Heart left ventricle (tissue), 16 donors: Measurements from ENCODE around the gene CCR6. TPM values are rescaled to one million over a fixed set of nuclear protein-coding genes. Genes with fewer than 3 reads are reported as not detected.

Source experiments
- ATAC-seq, 4 donors: fragments of 200-7000 bp; cut with Tn5 transposase; one replicate each; pipeline ENCODE4 v1.9.1; 2020 to 2022; ENCODE audit warnings: moderate library complexity in 4 of 4, mild to moderate bottlenecking in 3 of 4, moderate number of reproducible peaks in 1 of 4
- DNase-seq, 5 donors: peaks; one replicate each; pipeline ENCODE4 v3.0.0-alpha.2; 2020
- H3K27ac ChIP-seq, 12 donors: fragments of 200-600 bp; sonication (generic) in 4 of 12; one replicate each; pipeline versions ENCODE4 v1.5.0 to v1.8.0; 2016 to 2022; ENCODE audit warnings: mild to moderate bottlenecking in 2 of 12
- H3K27me3 ChIP-seq, 9 donors: fragments of 200-600 bp; sonication (generic) in 2 of 9; one replicate each; pipeline versions ENCODE4 v1.5.1 to v1.8.0; 2016 to 2022; ENCODE audit warnings: mild to moderate bottlenecking in 3 of 9
- H3K36me3 ChIP-seq, 9 donors: fragments of 200-600 bp; sonication (generic) in 2 of 9; one replicate each; pipeline versions ENCODE4 v1.5.0 to v1.8.0; 2018 to 2022; ENCODE audit warnings: mild to moderate bottlenecking in 2 of 9
- H3K4me1 ChIP-seq, 12 donors: fragments of 200-600 bp; sonication (generic) in 4 of 12; one replicate each; pipeline versions ENCODE4 v1.5.0 to v1.8.0; 2016 to 2022; ENCODE audit warnings: mild to moderate bottlenecking in 3 of 12
- H3K4me3 ChIP-seq, 12 donors: fragments of 200-600 bp; sonication (generic) in 4 of 12; one replicate each; pipeline versions ENCODE4 v1.5.0 to v1.8.0; 2017 to 2022; ENCODE audit warnings: mild to moderate bottlenecking in 9 of 12, moderate library complexity in 4 of 12
- H3K9me3 ChIP-seq, 12 donors: fragments of 200-600 bp; sonication (generic) in 4 of 12; one replicate each; pipeline versions ENCODE4 v1.5.0 to v1.8.0; 2016 to 2022; ENCODE audit warnings: mild to moderate bottlenecking in 1 of 12
- POLR2A ChIP-seq, 2 donors: fragments of 450-650 bp; IDR thresholded peaks; one replicate each; pipeline ENCODE4 v1.6.1; 2017; ENCODE audit warnings: antibody characterized with exemption in 2 of 2, mild to moderate bottlenecking in 2 of 2, moderate library complexity in 2 of 2
- WGBS, 4 donors: extraction: QIAGEN DNeasy Blood & Tissue Kit in 2 of 4; methylation state at CpG; one replicate each; pipeline versions ENCODE4 v1.1.5 to v1.1.7; 2013 to 2018; 5-methylcytosine and 5-hydroxymethylcytosine counted together
- intact Hi-C, 10 donors: fragments of 100-400 bp; cut with DNase I; formaldehyde crosslinking; loops; one replicate each; pipeline versions ENCODE4 v1.11.1 to v1.14.2; 2022
- polyA plus RNA-seq, 2 donors: library from polyadenylated mRNA; stranded (reverse); fragments of 200-250 nt; gene quantifications; one replicate each; pipeline ENCODE4 v1.2.3, GENCODE V29; 2013
- total RNA-seq, 9 donors: library from RNA; depleted of rRNA in 2 of 9; stranded (reverse); fragments of >200 nt in 2 of 9; fragmentation: NEBNext Ultra II Directional in 3 of 9; extraction: Animal tissue kit (Norgen Biotek cat#: 25700) in 3 of 9; gene quantifications; one replicate each; pipeline versions ENCODE4 v1.1.0 to v1.2.4, GENCODE V29; 2016 to 2023
- TF ChIP-seq, protein P1 (sequence below), 12 donors: fragments of 200-600 bp; sonication (generic) in 4 of 12; IDR thresholded peaks; one replicate each; pipeline versions ENCODE4 v1.5.0 to v1.8.0; 2018 to 2022; ENCODE audit warnings: antibody characterized with exemption in 12 of 12, mild to moderate bottlenecking in 5 of 12
- donor health status: ischemic (EF 13 %, LVEDD 7.1; RV severe dilation, severe dysfunction).
- donor health status: healthy with polysubstance abuse.
- donor health status: DM: no; HTN: yes; CAD: no.
- donor health status: DM: no; HTN: no; CAD: no.
- donor health status: ischemic (EF 25% LVEDD 6.9; RV normal size, moderate dysfunction).
- donor health status: ischemic (EF 25% LVEDD 5.7; RV mildly dilated, moderate dysfunction).
- donor health status: healthy.
- donor health status: DM: yes; HTN: yes; CAD: no.
- donor health status: ischemic (EF 35%, LVEDD 5.7; RV mildly dilated, moderate dysfunction).
- donor health status: nonischemic (EF 11% LVEDD 7.7; RV severe dilation, severe dysfunction).
- donor health status: DM: yes; HTN: yes; CAD: no.
- donor health status: PGD.
- donor health status: ischemic (EF 29% LVEDD 5.4; RV normal size, mild dysfunction).
- donor health status: nonischemic (EF 23%, LVEDD 6.1; RV moderate dilation, normal function).

The CCR6 gene
- total and polyA plus RNA-seq, 11 donors: 0.23 TPM; not detected in 10

DNA sequence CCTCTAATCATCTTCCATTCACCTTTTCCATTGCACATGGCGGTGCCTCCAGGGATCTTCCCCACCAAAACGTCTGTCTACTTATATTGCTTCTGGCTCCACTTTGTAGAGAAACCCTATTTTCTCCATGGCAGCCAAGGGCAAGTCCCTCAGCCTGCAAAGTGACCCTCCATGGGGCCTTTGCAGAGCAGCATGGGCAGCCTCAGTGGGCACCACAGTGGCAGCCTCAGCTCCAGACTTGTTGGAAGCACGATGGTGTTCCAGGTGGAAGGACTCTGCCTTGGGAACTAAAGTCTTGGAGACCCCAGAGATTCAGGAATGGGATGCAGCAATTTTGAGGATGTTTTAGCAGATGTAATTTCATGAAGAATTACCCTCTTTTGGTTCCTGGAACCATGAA, 18.5 kb upstream of the CCR6 start:
- no peak for ATAC-seq
- H3K36me3 ChIP-seq: no peaks in the 10 kb centered on the region
- no peak overlapping the region for H3K27ac ChIP-seq
- DNase-seq: no peak
- H3K4me1 ChIP-seq: no peaks in the 10 kb centered on the region
- intact Hi-C loops: no loop called here
- H3K4me3 ChIP-seq: no peak overlapping the region
- peaks cover 0 to 8% (median 0%) of the 10 kb centered on the region in 9 donors for H3K27me3 ChIP-seq
- H3K9me3 ChIP-seq: no peaks in the 10 kb centered on the region
- TF ChIP-seq, protein P1, sequence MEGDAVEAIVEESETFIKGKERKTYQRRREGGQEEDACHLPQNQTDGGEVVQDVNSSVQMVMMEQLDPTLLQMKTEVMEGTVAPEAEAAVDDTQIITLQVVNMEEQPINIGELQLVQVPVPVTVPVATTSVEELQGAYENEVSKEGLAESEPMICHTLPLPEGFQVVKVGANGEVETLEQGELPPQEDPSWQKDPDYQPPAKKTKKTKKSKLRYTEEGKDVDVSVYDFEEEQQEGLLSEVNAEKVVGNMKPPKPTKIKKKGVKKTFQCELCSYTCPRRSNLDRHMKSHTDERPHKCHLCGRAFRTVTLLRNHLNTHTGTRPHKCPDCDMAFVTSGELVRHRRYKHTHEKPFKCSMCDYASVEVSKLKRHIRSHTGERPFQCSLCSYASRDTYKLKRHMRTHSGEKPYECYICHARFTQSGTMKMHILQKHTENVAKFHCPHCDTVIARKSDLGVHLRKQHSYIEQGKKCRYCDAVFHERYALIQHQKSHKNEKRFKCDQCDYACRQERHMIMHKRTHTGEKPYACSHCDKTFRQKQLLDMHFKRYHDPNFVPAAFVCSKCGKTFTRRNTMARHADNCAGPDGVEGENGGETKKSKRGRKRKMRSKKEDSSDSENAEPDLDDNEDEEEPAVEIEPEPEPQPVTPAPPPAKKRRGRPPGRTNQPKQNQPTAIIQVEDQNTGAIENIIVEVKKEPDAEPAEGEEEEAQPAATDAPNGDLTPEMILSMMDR (IDR thresholded peaks at IDR 0.05): no peak
- 86 to 90% (median 88%) methylated on average over 3 of the region's 3 CpGs for WGBS, 4 donors

DNA sequence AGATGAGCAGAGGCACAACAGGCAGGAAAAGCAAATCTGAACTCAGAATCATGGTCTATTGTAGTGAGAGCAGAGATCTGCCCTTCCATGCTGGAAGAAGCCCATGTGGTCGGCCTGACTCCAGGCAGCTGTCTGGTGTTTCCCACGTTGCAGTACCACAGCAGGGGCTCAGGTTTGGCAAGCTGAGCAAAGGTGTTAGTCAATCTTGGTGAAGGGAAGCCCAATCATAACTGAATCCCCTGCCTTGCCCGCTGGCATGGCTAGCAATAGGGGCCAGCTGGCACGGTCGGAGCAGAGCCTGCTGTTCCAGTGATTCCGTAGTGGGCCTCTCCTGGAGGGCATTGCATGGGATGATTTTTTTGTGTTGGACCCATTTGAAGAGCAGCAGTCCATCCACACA, 17.8 kb upstream of the CCR6 start:
- intact Hi-C loops: no loop called here
- Histone ChIP-seq H3K9me3 (no peaks in the 10 kb centered on the region), H3K27ac (no peak overlapping the region), H3K36me3 (no peaks in the 10 kb centered on the region), H3K4me1 (no peaks in the 10 kb centered on the region), H3K27me3 (peaks cover 0 to 9% (median 0%) of the 10 kb centered on the region in 9 donors), H3K4me3 (no peak overlapping the region)
- WGBS, 4 donors: 90 to 94% (median 92%) methylated on average over 2 to 6 of the region's 6 CpGs
- no peak for TF ChIP-seq POLR2A (IDR thresholded peaks at IDR 0.05)
- TF ChIP-seq, protein P1 (IDR thresholded peaks at IDR 0.05): no peak
- ATAC-seq: no peak
- DNase-seq: no peak

DNA sequence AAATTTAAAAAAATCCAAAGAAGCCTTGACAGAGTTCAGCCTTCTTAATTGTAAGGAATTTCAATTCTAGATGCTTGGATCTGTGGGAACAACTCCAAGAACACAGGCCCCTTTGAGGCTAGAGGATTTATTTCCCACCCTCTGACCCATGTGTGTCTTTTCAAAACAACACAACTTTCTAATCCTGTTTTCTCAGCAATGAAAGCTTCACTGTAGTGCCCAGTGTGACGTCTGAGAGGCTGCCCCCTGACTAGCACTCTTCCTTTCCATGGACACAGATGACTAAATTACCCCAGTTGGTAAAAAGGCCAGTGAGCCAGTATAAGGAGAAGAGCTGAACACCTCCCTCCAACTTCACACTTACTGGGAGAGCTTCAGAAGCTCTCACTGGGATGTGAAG, 16.5 kb upstream of the CCR6 start:
- H3K36me3 ChIP-seq: no peaks in the 10 kb centered on the region
- intact Hi-C loops: no loop called here
- 57 to 71% (median 63%) methylated on average over 1 of the region's 1 CpG for whole genome bisulfite sequencing, 4 donors
- DNase-seq (no peak), ATAC-seq (no peak)
- H3K27ac ChIP-seq: no peak overlapping the region
- H3K4me3 ChIP-seq: no peak overlapping the region
- no peak for TF ChIP-seq POLR2A (IDR thresholded peaks at IDR 0.05)
- TF ChIP-seq, protein P1 (IDR thresholded peaks at IDR 0.05): no peak
- H3K4me1 ChIP-seq: no peaks in the 10 kb centered on the region
- no peaks in the 10 kb centered on the region for H3K9me3 ChIP-seq
- H3K27me3 ChIP-seq: peaks cover 0 to 21% (median 0%) of the 10 kb centered on the region in 9 donors

DNA sequence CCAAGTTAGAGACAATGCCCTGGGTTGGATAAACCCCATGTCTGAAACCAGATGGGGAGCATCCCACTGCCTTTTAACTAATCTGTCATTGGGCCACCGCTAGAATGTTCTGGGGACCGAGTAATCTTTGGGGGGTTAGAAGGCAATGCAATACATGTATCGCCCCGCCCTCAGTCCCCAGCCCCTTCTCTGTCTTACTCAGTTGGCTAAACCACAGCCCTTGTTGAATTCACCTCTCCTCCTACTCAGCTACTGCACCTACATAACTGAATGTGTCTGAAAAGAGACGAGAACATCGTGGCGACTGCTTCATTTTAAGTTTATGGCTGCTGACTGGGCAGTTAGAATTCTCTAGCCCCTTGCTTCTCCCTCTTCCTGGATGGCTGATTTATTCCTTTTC, 15.1 kb upstream of the CCR6 start:
- H3K27me3 ChIP-seq: peaks cover 0 to 34% (median 0%) of the 10 kb centered on the region in 9 donors
- no peak for DNase-seq
- no peaks in the 10 kb centered on the region for H3K9me3 ChIP-seq
- TF ChIP-seq, protein P1 (IDR thresholded peaks at IDR 0.05): no peak
- TF ChIP-seq POLR2A (IDR thresholded peaks at IDR 0.05): no peak
- 79 to 90% (median 84%) methylated on average over 7 of the region's 7 CpGs for WGBS, 4 donors
- no peak overlapping the region for H3K27ac ChIP-seq
- intact Hi-C loops: no loop called here
- H3K4me3 ChIP-seq: no peak overlapping the region
- no peak for ATAC-seq
- no peaks in the 10 kb centered on the region for H3K4me1 ChIP-seq
- no peaks in the 10 kb centered on the region for H3K36me3 ChIP-seq
